Astrocyte of the spinal cord (primary cell): ENCODE data around the gene UTS2R.

ENCODE experiments used
- DNase-seq: peaks from one replicate; pipeline ENCODE4 v3.0.0; 2011; ENCODE audit warnings: low read depth, low spot score
- H3K4me3 ChIP-seq: 2 replicates; pipeline ENCODE4 v1.5.1; 2011; ENCODE audit warnings: low read depth, mild to moderate bottlenecking, low read length, moderate library complexity
- in situ Hi-C: cut with HindIII; loops from 2 replicates; pipeline ENCODE4 v1.10.0; 2017; ENCODE audit warnings: low sequenced_read_pairs
- TF ChIP-seq, protein P1 (sequence below): IDR thresholded peaks from 2 replicates; pipeline ENCODE4 v1.5.1; 2012; ENCODE audit warnings: low read depth, mild to moderate bottlenecking, low read length, inconsistent platforms

UTS2R gene

GRCh38 chr17:82325286-82326180, 46.0 kb upstream of the UTS2R start:
- DNase-seq = no peak
- TF ChIP-seq, protein P1, sequence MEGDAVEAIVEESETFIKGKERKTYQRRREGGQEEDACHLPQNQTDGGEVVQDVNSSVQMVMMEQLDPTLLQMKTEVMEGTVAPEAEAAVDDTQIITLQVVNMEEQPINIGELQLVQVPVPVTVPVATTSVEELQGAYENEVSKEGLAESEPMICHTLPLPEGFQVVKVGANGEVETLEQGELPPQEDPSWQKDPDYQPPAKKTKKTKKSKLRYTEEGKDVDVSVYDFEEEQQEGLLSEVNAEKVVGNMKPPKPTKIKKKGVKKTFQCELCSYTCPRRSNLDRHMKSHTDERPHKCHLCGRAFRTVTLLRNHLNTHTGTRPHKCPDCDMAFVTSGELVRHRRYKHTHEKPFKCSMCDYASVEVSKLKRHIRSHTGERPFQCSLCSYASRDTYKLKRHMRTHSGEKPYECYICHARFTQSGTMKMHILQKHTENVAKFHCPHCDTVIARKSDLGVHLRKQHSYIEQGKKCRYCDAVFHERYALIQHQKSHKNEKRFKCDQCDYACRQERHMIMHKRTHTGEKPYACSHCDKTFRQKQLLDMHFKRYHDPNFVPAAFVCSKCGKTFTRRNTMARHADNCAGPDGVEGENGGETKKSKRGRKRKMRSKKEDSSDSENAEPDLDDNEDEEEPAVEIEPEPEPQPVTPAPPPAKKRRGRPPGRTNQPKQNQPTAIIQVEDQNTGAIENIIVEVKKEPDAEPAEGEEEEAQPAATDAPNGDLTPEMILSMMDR = no peak
- H3K4me3 ChIP-seq = no peak overlapping the region
- in situ Hi-C loops = no loop called here

DNA sequence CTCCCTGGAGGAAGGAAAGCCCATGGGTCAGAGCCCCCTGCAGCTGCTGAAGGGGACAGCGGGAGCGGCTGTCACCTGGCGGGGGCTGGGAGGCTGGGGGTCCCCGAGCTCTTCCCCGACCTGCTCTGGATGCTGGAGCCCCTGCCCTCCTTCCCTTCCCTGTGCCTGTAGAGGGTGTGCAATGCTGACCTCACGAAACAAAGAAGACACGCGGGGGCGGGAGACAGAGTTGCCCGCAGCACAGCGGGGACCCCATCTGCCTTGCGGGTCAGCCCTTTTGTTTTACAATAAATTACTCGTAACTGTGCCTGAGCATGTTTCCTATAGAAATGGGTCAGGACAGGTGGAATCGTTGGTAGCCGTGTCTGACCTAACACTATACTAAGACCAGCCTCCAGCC, 44.3 kb upstream of the UTS2R start:
- TF ChIP-seq, protein P1 = no peak
- no peak overlapping the region for H3K4me3 ChIP-seq
- no peak for DNase-seq
- in situ Hi-C loops = no loop called here

GRCh38 chr17:82327757-82328140, 43.8 kb upstream of the UTS2R start:
- no peak overlapping the region for H3K4me3 ChIP-seq
- in situ Hi-C loops = no loop called here
- no peak for DNase-seq
- TF ChIP-seq, protein P1 = no peak

GRCh38 chr17:82328141-82328993, 43.2 kb upstream of the UTS2R start:
- DNase-seq = no peak
- in situ Hi-C loops = no loop called here
- TF ChIP-seq, protein P1 = no peak
- H3K4me3 ChIP-seq = no peak overlapping the region

DNA sequence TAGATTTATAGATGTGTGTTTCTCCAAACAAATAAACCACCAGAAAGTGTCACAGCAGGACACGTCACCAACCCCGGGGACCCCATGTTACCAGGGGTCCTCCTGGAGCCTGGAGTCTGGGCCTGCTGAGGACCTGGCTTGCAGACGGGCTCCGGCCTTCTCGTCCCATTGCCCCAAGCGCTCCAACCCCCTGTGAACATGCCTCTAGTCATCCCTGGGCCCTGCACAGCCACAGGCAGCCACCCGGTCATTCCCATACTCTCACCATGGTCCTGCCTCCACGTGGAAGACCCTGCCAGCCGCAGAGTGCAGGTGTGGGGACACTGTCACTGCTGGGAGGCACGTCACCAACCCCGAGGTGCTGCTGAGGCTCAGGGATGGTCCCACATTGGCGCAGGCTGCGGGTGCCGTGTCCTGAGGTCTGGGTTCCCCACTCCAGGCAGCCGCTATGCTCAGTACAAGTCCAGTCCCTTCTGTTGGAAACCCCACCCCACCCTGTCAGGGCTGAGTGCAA, 42.5 kb upstream of the UTS2R start:
- DNase-seq = no peak
- TF ChIP-seq, protein P1 = no peak
- no peak overlapping the region for H3K4me3 ChIP-seq
- in situ Hi-C loops = no loop called here

DNA sequence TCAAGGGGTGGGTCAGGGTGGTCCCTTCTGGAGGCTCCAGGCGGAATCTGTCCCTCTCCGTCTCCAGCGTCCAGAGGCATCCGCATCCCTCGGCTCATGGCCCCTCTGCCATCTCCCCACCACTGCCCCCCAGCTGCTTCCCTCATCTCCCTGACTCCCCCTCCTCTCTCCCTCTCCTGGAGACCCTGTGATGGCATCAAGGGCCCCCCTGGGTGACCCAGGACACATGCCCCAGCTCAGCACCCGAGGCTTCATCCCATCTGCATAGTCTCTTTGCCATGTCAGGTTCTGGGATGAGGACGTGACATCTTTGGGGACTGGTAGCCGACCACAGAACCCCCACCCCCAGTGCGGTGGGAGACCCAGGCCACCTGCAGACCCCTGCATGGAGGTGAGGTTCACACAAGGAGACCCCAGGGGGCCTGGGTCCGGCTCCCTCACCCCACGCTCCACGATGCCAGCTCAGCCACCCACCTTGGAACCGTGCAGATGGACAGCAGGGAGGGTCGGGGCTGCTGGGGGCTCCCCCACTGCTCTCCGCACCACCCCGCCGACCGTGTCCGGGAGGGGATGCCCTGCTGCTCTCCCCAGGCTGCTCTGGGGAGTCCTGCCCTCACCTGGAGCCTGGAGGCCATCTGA, 41.8 kb upstream of the UTS2R start:
- DNase-seq = no peak
- H3K4me3 ChIP-seq = no peak overlapping the region
- in situ Hi-C loops = no loop called here
- TF ChIP-seq, protein P1 = no peak
